ENCODE measurements around the gene SAYSD1.

DNA sequence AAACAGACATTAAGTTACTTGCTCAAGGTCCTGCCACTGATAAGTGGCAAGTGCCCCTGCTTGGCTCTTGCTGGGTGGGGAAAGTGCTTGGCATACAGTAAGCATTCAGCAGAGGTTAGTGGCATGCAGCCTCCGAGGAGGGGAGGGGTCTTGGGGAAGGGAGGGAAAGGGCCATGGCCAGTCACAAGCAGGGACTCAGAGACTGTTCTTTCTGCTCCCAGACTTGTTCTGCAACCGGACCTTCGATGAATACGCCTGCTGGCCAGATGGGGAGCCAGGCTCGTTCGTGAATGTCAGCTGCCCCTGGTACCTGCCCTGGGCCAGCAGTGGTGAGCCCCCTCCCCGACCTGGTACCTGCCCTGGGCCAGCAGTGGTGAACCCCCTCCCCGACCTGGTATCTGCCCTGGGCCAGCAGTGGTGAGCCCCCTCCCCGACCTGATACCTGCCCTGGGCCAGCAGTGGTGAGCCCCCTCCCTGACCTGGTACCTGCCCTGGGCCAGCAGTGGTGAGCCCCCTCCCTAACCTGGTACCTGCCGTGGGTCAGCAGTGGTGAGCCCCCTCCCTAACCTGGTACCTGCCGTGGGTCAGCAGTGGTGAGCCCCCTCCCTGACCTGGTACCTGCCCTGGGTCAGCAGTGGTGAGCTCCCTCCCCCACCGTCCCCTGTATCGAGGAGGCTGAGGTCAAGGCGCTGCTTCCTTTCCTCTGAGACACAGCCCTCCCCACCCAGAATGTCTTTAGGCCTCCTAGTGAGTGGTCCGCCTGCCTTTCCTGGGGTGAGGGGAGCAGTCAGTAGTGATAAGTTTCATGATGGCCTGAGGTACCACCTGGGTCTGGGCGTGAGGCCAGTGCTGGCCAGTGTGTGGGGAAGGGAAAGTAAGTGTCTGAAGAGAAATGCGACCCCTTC lies 57.5 kb downstream of the SAYSD1 start:
- TF ChIP-seq, protein P1, sequence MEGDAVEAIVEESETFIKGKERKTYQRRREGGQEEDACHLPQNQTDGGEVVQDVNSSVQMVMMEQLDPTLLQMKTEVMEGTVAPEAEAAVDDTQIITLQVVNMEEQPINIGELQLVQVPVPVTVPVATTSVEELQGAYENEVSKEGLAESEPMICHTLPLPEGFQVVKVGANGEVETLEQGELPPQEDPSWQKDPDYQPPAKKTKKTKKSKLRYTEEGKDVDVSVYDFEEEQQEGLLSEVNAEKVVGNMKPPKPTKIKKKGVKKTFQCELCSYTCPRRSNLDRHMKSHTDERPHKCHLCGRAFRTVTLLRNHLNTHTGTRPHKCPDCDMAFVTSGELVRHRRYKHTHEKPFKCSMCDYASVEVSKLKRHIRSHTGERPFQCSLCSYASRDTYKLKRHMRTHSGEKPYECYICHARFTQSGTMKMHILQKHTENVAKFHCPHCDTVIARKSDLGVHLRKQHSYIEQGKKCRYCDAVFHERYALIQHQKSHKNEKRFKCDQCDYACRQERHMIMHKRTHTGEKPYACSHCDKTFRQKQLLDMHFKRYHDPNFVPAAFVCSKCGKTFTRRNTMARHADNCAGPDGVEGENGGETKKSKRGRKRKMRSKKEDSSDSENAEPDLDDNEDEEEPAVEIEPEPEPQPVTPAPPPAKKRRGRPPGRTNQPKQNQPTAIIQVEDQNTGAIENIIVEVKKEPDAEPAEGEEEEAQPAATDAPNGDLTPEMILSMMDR (IDR thresholded peaks at IDR 0.05; ENCODE audit: poor library complexity) = no peak
- TF ChIP-seq EZH2phosphoT487 (IDR thresholded peaks at IDR 0.05; ENCODE audit: low read depth, severe bottlenecking, unreplicated experiment) = no peak

All from hepatocyte (in vitro differentiated cells).